WTC11 (cell line): Measurements from ENCODE around the gene LRRC2. TPM values are rescaled to one million over a fixed set of nuclear protein-coding genes. Genes with fewer than 3 reads are reported as not detected.
A peak's percentile ranks its signal among the peaks of the same experiment; 100 is the strongest.

Source experiments
- ATAC-seq: fragments of 200-7000 bp; cut with Tn5 transposase; 2 replicates; pipeline ENCODE4 v1.10.0; 2021; ENCODE audit warnings: mild to moderate bottlenecking, moderate library complexity
- CTCF ChIA-PET: fragments of 300-600 bp; sonication (Branson Sonifier 250); formaldehyde crosslinking; loops from one replicate; lab custom pipeline; 2021; ENCODE audit warnings: antibody characterized with exemption; lab: Charles Lee
- POLR2A ChIA-PET: fragments of 350-600 bp; sonication (Branson Sonifier 250); formaldehyde crosslinking; loops from one replicate; lab custom pipeline; 2021; ENCODE audit warnings: antibody characterized with exemption; lab: Charles Lee
- DNase-seq: peaks from one replicate; pipeline ENCODE4 v3.0.0; 2021; ENCODE audit warnings: low spot score
- H3K27ac Mint-ChIP-seq: 2 replicates; pipeline ENCODE4 v1.8.0; 2021; ENCODE audit warnings: mixed read lengths
- H3K27me3 Mint-ChIP-seq: 2 replicates; pipeline ENCODE4 v1.8.0; 2021; ENCODE audit warnings: low read depth, mild to moderate bottlenecking, moderate library complexity, mixed read lengths
- H3K36me3 Mint-ChIP-seq: 2 replicates; pipeline ENCODE4 v1.8.0; 2021; ENCODE audit warnings: mixed read lengths
- H3K4me1 Mint-ChIP-seq: 2 replicates; pipeline ENCODE4 v1.8.0; 2022; ENCODE audit warnings: mixed read lengths
- H3K4me3 Mint-ChIP-seq: 2 replicates; pipeline ENCODE4 v1.8.0; 2021; ENCODE audit warnings: mild to moderate bottlenecking, moderate library complexity, mixed read lengths
- H3K9me3 Mint-ChIP-seq: 2 replicates; pipeline ENCODE4 v1.8.0; 2021; ENCODE audit warnings: mixed read lengths
- AFF4 ChIP-seq: sonication (generic); formaldehyde crosslinking; IDR thresholded peaks from 2 replicates; pipeline ENCODE4 v1.8.1; 2023; ENCODE audit warnings: mild to moderate bottlenecking, missing genetic modification reagents, borderline replicate concordance
- ATF2 ChIP-seq: sonication (generic); formaldehyde crosslinking; IDR thresholded peaks from 2 replicates; pipeline ENCODE4 v1.8.1; 2022; ENCODE audit warnings: low read depth, missing genetic modification reagents, borderline replicate concordance
- CREB1 ChIP-seq: sonication (generic); formaldehyde crosslinking; IDR thresholded peaks from 2 replicates; pipeline ENCODE4 v1.8.0; 2023; ENCODE audit warnings: mild to moderate bottlenecking, missing genetic modification reagents
- E2F4 ChIP-seq: sonication (generic); formaldehyde crosslinking; IDR thresholded peaks from 2 replicates; pipeline ENCODE4 v1.8.1; 2022; ENCODE audit warnings: low read depth, mild to moderate bottlenecking, moderate library complexity, missing genetic modification reagents, borderline replicate concordance
- ELF4 ChIP-seq: sonication (generic); formaldehyde crosslinking; IDR thresholded peaks from 2 replicates; pipeline ENCODE4 v1.8.1; 2022; ENCODE audit warnings: low read depth, mild to moderate bottlenecking, moderate library complexity, missing genetic modification reagents
- EMX1 ChIP-seq: fragments of 250-450 bp; sonication (Bioruptor Pico); IDR thresholded peaks from 2 replicates; pipeline ENCODE4 v1.8.0; 2021; ENCODE audit warnings: mild to moderate bottlenecking
- ERG ChIP-seq: fragments of 250-450 bp; sonication (Bioruptor Pico); IDR thresholded peaks from 2 replicates; pipeline ENCODE4 v1.8.0; 2021; ENCODE audit warnings: mild to moderate bottlenecking
- GTF2I ChIP-seq: fragments of 250-450 bp; sonication (Bioruptor Pico); conservative IDR thresholded peaks from 2 replicates; pipeline ENCODE4 v1.4.0; 2021; ENCODE audit warnings: mild to moderate bottlenecking
- HMGA2 ChIP-seq: fragments of 250-450 bp; sonication (Bioruptor Pico); IDR thresholded peaks from 2 replicates; pipeline ENCODE4 v1.4.0; 2021; ENCODE audit warnings: mild to moderate bottlenecking, moderate library complexity
- JUN ChIP-seq: sonication (generic); formaldehyde crosslinking; IDR thresholded peaks from 2 replicates; pipeline ENCODE4 v1.8.0; 2023; ENCODE audit warnings: mild to moderate bottlenecking, missing genetic modification reagents
- MXD4 ChIP-seq: fragments of 250-450 bp; sonication (Bioruptor Pico); IDR thresholded peaks from 2 replicates; pipeline ENCODE4 v1.8.0; 2021; ENCODE audit warnings: mild to moderate bottlenecking, moderate library complexity, borderline replicate concordance
- MYBL2 ChIP-seq: sonication (generic); formaldehyde crosslinking; IDR thresholded peaks from 2 replicates; pipeline ENCODE4 v1.8.1; 2023; ENCODE audit warnings: mild to moderate bottlenecking, moderate library complexity, missing genetic modification reagents
- OVOL2 ChIP-seq: fragments of 250-450 bp; sonication (Bioruptor Pico); IDR thresholded peaks from 2 replicates; pipeline ENCODE4 v1.9.0; 2021; ENCODE audit warnings: mild to moderate bottlenecking, borderline replicate concordance
- RELA ChIP-seq: sonication (generic); formaldehyde crosslinking; IDR thresholded peaks from 2 replicates; pipeline ENCODE4 v1.8.1; 2022; ENCODE audit warnings: missing genetic modification reagents, mild to moderate bottlenecking, borderline replicate concordance
- SMAD3 ChIP-seq: sonication (generic); formaldehyde crosslinking; IDR thresholded peaks from 2 replicates; pipeline ENCODE4 v1.8.0; 2022; ENCODE audit warnings: missing genetic modification reagents, mild to moderate bottlenecking, borderline replicate concordance
- TEAD1 ChIP-seq: sonication (generic); formaldehyde crosslinking; IDR thresholded peaks from 2 replicates; pipeline ENCODE4 v1.8.0; 2022; ENCODE audit warnings: mild to moderate bottlenecking, missing genetic modification reagents
- TEAD4 ChIP-seq: sonication (generic); formaldehyde crosslinking; IDR thresholded peaks from 2 replicates; pipeline ENCODE4 v1.8.0; 2022; ENCODE audit warnings: mild to moderate bottlenecking, missing genetic modification reagents
- USF2 ChIP-seq: sonication (generic); formaldehyde crosslinking; IDR thresholded peaks from 2 replicates; pipeline ENCODE4 v1.8.1; 2023; ENCODE audit warnings: mild to moderate bottlenecking, missing genetic modification reagents, moderate library complexity
- ZNF121 ChIP-seq: sonication (generic); formaldehyde crosslinking; IDR thresholded peaks from 2 replicates; pipeline ENCODE4 v1.8.0; 2023; ENCODE audit warnings: missing genetic modification reagents
- ZNF423 ChIP-seq: fragments of 250-450 bp; sonication (Bioruptor Pico); IDR thresholded peaks from 2 replicates; pipeline ENCODE4 v2.1.2; 2022; ENCODE audit warnings: mild to moderate bottlenecking, moderate library complexity
- total RNA-seq: library from RNA; stranded (reverse); gene quantifications from 3 replicates; pipeline ENCODE4 v1.2.3, GENCODE V29; 2021
- TF ChIP-seq, protein P1 (sequence below): sonication (generic); formaldehyde crosslinking; IDR thresholded peaks from 2 replicates; pipeline ENCODE4 v1.8.1; 2023; ENCODE audit warnings: mild to moderate bottlenecking, missing genetic modification reagents, moderate library complexity
- TF ChIP-seq, protein P2 (sequence below): sonication (generic); formaldehyde crosslinking; IDR thresholded peaks from 2 replicates; pipeline ENCODE4 v1.8.1; 2022; ENCODE audit warnings: mild to moderate bottlenecking, moderate library complexity, missing genetic modification reagents
- TF ChIP-seq, protein P3 (sequence below): fragments of 250-450 bp; sonication (Bioruptor Pico); IDR thresholded peaks from 2 replicates; pipeline ENCODE4 v2.1.2; 2022; ENCODE audit warnings: mild to moderate bottlenecking, moderate library complexity

LRRC2 gene
- total RNA-seq, 1 experiment from 2014 or later = 4.9 TPM

DNA sequence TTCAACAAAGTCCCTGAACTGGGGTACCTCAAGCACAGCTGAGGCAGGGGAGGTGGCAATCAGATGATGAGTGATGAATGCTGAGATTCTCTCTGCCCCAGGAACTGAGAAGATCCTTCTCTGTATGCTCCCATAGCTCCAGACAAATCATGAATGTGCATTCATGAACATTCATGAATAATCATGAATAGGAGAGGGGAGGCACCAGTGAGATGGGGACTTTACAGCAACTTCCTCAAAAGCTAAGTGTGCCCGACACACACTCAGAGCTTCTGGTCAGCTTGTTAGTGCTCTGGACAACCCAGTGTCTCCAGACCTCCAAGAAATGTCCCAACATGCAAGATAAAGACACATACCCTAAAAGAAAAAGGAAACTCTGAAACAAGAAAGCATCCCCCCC is 24.3 kb downstream of the LRRC2 start:
- DNase-seq = no peak
- CTCF ChIA-PET = interaction anchor here (0.6 to 2.1 kb wide), 5 partner anchors 42 to 88 kb away, joined by 3 to 14 read pairs (median 3); no protein-coding TSS in a partner anchor
- H3K4me3 Mint-ChIP-seq = no peak overlapping the region
- TF ChIP-seq ERG (CRISPR knock-in tag) = no peak
- no peak for TF ChIP-seq OVOL2
- TF ChIP-seq, protein P1, sequence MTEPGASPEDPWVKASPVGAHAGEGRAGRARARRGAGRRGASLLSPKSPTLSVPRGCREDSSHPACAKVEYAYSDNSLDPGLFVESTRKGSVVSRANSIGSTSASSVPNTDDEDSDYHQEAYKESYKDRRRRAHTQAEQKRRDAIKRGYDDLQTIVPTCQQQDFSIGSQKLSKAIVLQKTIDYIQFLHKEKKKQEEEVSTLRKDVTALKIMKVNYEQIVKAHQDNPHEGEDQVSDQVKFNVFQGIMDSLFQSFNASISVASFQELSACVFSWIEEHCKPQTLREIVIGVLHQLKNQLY (CRISPR knock-in tag) = no peak
- TF ChIP-seq MXD4 (CRISPR knock-in tag) = no peak
- no peak for TF ChIP-seq HMGA2 (CRISPR knock-in tag)
- TF ChIP-seq, protein P2, sequence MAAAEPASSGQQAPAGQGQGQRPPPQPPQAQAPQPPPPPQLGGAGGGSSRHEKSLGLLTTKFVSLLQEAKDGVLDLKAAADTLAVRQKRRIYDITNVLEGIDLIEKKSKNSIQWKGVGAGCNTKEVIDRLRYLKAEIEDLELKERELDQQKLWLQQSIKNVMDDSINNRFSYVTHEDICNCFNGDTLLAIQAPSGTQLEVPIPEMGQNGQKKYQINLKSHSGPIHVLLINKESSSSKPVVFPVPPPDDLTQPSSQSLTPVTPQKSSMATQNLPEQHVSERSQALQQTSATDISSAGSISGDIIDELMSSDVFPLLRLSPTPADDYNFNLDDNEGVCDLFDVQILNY (CRISPR knock-in tag) = no peak
- TF ChIP-seq ELF4 (CRISPR knock-in tag) = no peak
- no peak for TF ChIP-seq ATF2 (CRISPR knock-in tag)
- TF ChIP-seq GTF2I (CRISPR knock-in tag) = no peak
- TF ChIP-seq ZNF121 = no peak
- TF ChIP-seq, all 79 proteins: peak for 0
- no peak for ATAC-seq
- Mint-ChIP-seq H3K4me1 (peaks cover 69% of the 10 kb centered on the region), H3K27ac (no peak overlapping the region), H3K36me3 (peaks cover 2% of the 10 kb centered on the region; the same call in 1 of the 2 replicates), H3K9me3 (no peaks in the 10 kb centered on the region), H3K27me3 (no peaks in the 10 kb centered on the region)
- POLR2A ChIA-PET = no interaction called here

DNA sequence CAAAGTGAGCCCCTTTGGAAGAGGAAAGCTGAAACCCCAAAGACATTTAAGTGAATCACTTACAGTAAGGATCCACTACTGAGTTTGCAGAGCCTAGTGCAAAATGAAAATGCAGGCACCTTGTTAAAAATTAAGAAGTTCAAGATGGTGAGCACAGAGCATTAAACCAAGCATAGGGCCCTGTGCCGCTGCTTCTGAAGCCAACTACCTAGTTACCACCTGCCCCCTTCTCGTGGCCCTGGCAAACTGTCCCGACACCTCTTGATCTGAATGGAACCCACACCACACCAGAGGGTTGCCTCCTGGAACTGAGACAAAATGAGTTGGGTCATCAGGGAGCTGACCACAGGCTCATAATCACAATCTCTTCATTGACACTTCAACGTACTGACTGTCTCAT is 25.6 kb downstream of the LRRC2 start:
- CTCF ChIA-PET = no interaction called here
- Mint-ChIP-seq H3K4me3 (no peak overlapping the region), H3K27ac (peak overlapping the region; percentile 27; the same call in 1 of the 2 replicates), H3K36me3 (peaks cover 2% of the 10 kb centered on the region; the same call in 1 of the 2 replicates), H3K27me3 (no peaks in the 10 kb centered on the region), H3K4me1 (peaks cover 62% of the 10 kb centered on the region), H3K9me3 (no peaks in the 10 kb centered on the region)
- ATAC-seq (no peak), DNase-seq (no peak)
- POLR2A ChIA-PET = no interaction called here
- TF ChIP-seq TEAD1 (no peak), EMX1 (CRISPR knock-in tag) (no peak), RELA (no peak), E2F4 (CRISPR knock-in tag) (no peak), ZNF423 (CRISPR knock-in tag) (no peak), ATF2 (CRISPR knock-in tag) (no peak), JUN (no peak), AFF4 (no peak), SMAD3 (no peak), TEAD4 (CRISPR knock-in tag) (no peak), USF2 (CRISPR knock-in tag) (no peak), MYBL2 (no peak), CREB1 (no peak)
- TF ChIP-seq, protein P3, sequence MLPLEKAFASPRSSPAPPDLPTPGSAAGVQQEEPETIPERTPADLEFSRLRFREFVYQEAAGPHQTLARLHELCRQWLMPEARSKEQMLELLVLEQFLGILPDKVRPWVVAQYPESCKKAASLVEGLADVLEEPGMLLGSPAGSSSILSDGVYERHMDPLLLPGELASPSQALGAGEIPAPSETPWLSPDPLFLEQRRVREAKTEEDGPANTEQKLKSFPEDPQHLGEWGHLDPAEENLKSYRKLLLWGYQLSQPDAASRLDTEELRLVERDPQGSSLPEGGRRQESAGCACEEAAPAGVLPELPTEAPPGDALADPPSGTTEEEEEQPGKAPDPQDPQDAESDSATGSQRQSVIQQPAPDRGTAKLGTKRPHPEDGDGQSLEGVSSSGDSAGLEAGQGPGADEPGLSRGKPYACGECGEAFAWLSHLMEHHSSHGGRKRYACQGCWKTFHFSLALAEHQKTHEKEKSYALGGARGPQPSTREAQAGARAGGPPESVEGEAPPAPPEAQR = no peak
